Activated gamma-delta T cell treated with anti-CD3 and anti-CD28 coated beads, Interleukin-2, amount 50 U/mL, for 16 hours (primary cell): Measurements from ENCODE around the gene ELAC1.
"Not testable (repeated sequence)": the region's sequence is repeated elsewhere in the genome, so short reads cannot be mapped to it uniquely, and the experiment has no call there.

Experiments used
- DNase-seq: peaks from one replicate; pipeline ENCODE4 v3.0.0-alpha.2; 2020; ENCODE audit warnings: low read depth

ELAC1 gene

GRCh38 chr18:50972404-50972803, 4.6 kb downstream of the ELAC1 start:
- not testable (repeated sequence) for DNase-seq

GRCh38 chr18:50973367-50974126, 5.7 kb downstream of the ELAC1 start:
- no peak for DNase-seq

GRCh38 chr18:50977037-50977760, 9.4 kb downstream of the ELAC1 start:
- no peak for DNase-seq

- DNase-seq = no peak
Observed at GRCh38 chr18:50981381-50981780, 13.5 kb downstream of the ELAC1 start.

GRCh38 chr18:50982086-50982801, 14.4 kb downstream of the ELAC1 start:
- no peak for DNase-seq

- no peak for DNase-seq
Observed at GRCh38 chr18:50982802-50983179, 15.0 kb downstream of the ELAC1 start.

- DNase-seq = no peak
Observed at GRCh38 chr18:50986360-50987087, 18.7 kb downstream of the ELAC1 start.

- DNase-seq = no peak
Observed at GRCh38 chr18:50987261-50987660, 19.4 kb downstream of the ELAC1 start.

- DNase-seq = no peak
Observed at GRCh38 chr18:50989711-50990110, 21.9 kb downstream of the ELAC1 start.

- no peak for DNase-seq
Observed at GRCh38 chr18:50992351-50992762, 24.5 kb downstream of the ELAC1 start.

GRCh38 chr18:50994031-50994430, 26.2 kb downstream of the ELAC1 start:
- DNase-seq = no peak

GRCh38 chr18:51003174-51003573, 35.3 kb downstream of the ELAC1 start:
- DNase-seq = not testable (repeated sequence)

- DNase-seq = no peak
Observed at GRCh38 chr18:51006061-51006818, 38.4 kb downstream of the ELAC1 start.

GRCh38 chr18:51006948-51007789, 39.3 kb downstream of the ELAC1 start:
- DNase-seq = no peak

- DNase-seq = no peak
Observed at GRCh38 chr18:51007790-51008139, 39.9 kb downstream of the ELAC1 start.

GRCh38 chr18:51009072-51009471, 41.2 kb downstream of the ELAC1 start:
- no peak for DNase-seq

- no peak for DNase-seq
Observed at GRCh38 chr18:51010218-51010617, 42.4 kb downstream of the ELAC1 start.

- no peak for DNase-seq
Observed at GRCh38 chr18:51011709-51012108, 43.9 kb downstream of the ELAC1 start.

- DNase-seq = no peak
Observed at GRCh38 chr18:51012441-51012840, 44.6 kb downstream of the ELAC1 start.

- no peak for DNase-seq
Observed at GRCh38 chr18:51013259-51013658, 45.4 kb downstream of the ELAC1 start.
